ENCODE results near the gene MDFI. TPM values are rescaled to one million over a fixed set of nuclear protein-coding genes. Genes with fewer than 3 reads are reported as not detected.

Gene MDFI
- polyA plus RNA-seq, 1 of the 3 experiments (the other 2 are of a cell fraction), result 7.0 TPM

DNA sequence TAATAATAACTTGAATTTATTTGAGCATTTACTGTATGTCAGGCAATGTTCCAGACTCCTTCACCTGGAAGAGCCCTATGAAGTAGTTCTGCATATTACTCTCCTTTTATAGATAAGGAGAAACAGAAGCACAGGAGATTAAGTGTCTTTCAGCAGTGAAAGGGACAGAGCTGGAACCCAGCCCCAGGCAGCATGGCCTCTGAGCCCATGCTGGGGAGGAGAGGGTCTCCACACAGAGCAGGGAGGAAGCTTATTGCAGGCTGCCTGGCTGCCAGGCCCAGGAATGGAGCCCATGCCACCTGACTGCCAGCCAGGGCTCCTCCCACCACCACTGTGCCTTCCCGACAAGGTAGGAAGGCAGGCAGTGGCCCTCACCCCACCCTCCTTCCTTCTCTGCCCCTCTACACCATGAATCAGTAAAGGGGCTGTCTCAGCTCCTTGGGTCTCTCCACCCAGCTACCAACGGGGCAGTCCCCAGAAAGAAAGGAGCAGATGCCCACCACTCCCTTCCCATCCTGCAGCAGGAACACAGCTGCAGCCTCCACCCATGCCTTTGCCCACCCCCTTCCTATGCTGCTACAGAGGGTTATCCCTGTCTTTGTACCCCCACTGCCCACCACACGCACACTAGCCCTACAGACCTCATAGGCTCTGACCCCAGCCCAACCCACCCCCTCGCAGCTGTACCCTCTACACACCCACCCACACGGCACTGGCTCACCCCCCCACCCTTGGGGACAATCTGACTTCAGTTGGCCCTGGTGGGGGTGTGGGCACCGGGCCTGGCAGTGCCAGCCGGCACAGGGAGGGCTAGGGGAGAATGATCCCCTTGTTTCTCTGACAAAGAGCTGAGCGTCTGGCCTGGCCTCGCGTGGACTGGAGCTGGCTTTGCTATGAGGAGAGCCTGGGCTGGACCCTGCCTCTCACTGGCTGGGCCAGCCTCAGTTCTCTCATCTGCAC lies 55.3 kb downstream of the MDFI start (continued):
- TF ChIP-seq, protein P1, sequence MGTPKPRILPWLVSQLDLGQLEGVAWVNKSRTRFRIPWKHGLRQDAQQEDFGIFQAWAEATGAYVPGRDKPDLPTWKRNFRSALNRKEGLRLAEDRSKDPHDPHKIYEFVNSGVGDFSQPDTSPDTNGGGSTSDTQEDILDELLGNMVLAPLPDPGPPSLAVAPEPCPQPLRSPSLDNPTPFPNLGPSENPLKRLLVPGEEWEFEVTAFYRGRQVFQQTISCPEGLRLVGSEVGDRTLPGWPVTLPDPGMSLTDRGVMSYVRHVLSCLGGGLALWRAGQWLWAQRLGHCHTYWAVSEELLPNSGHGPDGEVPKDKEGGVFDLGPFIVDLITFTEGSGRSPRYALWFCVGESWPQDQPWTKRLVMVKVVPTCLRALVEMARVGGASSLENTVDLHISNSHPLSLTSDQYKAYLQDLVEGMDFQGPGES (IDR thresholded peaks at IDR 0.05; ENCODE audit: low read depth, low read length), result no peak

GRCh38 chr6:41694815-41695526 lies 56.7 kb downstream of the MDFI start:
- Histone ChIP-seq H3K9ac (no peak overlapping the region), H3K27ac (ENCODE audit: low read depth in 2 of 2, low read length in 1 of 2) (no peak overlapping the region), H3K9me3 (no peaks in the 10 kb centered on the region), H3K36me3 (replicated peaks in 1 of 2; ENCODE audit: control insufficient read depth in 1 of 2, insufficient read depth in 2 of 2, low read length in 1 of 2) (peaks cover 0 to 3% of the 10 kb centered on the region in 2 experiments), H3K4me3 (ENCODE audit: low read depth in 2 of 2, low read length in 1 of 2) (no peak overlapping the region), H4K20me1 (ENCODE audit: insufficient read depth) (no peaks in the 10 kb centered on the region), H3K4me2 (no peak overlapping the region), H3K79me2 (ENCODE audit: insufficient read depth) (no peaks in the 10 kb centered on the region), H2AFZ (ENCODE audit: low read depth) (no peak overlapping the region), H3K4me1 (ENCODE audit: control insufficient read depth in 1 of 2, insufficient read depth in 2 of 2, low read depth in 1 of 2, low read length in 1 of 2) (peaks cover 19 to 30% of the 10 kb centered on the region in 2 experiments), H3K9me2 (no peaks in the 10 kb centered on the region), H3F3A (replicated peaks; ENCODE audit: insufficient read depth) (peaks cover 35% of the 10 kb centered on the region), H3K27me3 (ENCODE audit: insufficient read depth) (no peaks in the 10 kb centered on the region)
- ChIA-PET POLR2A (interaction anchor here (1.1 kb wide), 1 partner anchor 11 kb away, joined by 3 read pairs; no protein-coding TSS in a partner anchor), CTCF (interaction anchor here (0.8 to 18.9 kb wide), 6 partner anchors 10 to 327 kb away, joined by 3 to 504 read pairs (median 12); no protein-coding TSS in a partner anchor)
- no peak for DNase-seq
- TF ChIP-seq CHD2 (IDR thresholded peaks at IDR 0.05; ENCODE audit: low read length, partially characterized antibody) (no peak), REST (IDR thresholded peaks at IDR 0.05; ENCODE audit: low read depth, low read length) (no peak), EP300 (IDR thresholded peaks at IDR 0.05; ENCODE audit: borderline replicate concordance in 1 of 2, low read depth in 1 of 2, low read length in 1 of 2) (no peak), GATA2 (CRISPR knock-in tag; IDR thresholded peaks at IDR 0.05) (no peak)
- 84% methylated on average over 5 of the region's 6 CpGs for WGBS (ENCODE audit: low lambda C conversion rate)

Measured in SK-N-SH (cell line).